Measurements from ENCODE around the gene ZNF761.

Gene ZNF761

DNA sequence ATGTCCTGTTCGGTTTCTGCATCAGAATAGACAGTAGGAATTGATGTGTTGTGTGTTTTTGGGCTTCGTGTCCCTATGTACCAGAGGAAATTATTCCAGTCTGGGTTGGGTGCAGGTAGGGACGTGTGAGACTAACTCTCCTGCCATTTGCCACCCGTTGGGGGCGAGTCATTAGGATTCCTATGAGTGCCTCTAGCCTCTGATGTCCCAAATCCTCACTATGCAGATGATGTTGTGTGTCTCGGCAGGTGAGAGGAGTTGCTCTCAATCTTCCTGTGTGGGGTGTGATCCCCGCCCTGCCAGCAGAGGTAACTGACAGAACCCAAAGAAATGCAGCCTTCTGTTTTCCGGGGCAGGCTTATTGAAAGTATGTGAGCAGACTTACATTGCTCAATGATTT is 74.9 kb downstream of the ZNF761 start:
- DNase-seq (ENCODE audit: low spot score) (no peak), FAIRE-seq (no peak)

All from RCC 7860 (cell line).